GM06990 (cell line): Measurements from ENCODE around the gene DNMT3B.

ENCODE experiments used
- DNase-seq: peaks from one replicate; pipeline ENCODE4 v3.0.0-alpha.2; 2011; ENCODE audit not compliant: insufficient read length; ENCODE audit errors: extremely low read depth
- H3K27me3 ChIP-seq: replicated peaks from 2 replicates; pipeline ENCODE4 v1.6.0; 2011; ENCODE audit warnings: low read length; ENCODE audit not compliant: control insufficient read depth, insufficient read depth
- H3K36me3 ChIP-seq: 2 replicates; pipeline ENCODE4 v1.5.1; 2011; ENCODE audit warnings: low read length; ENCODE audit not compliant: control insufficient read depth, insufficient read depth
- H3K4me3 ChIP-seq: replicated peaks from 2 replicates; pipeline ENCODE4 v1.5.1; 2011; ENCODE audit warnings: low read depth, mild to moderate bottlenecking, control low read depth, low read length
- CTCF ChIP-seq: IDR thresholded peaks from 2 replicates; pipeline ENCODE4 v1.5.1; 2011; ENCODE audit warnings: low read length, control low read depth, mild to moderate bottlenecking, inconsistent platforms; ENCODE audit not compliant: insufficient read depth, poor library complexity, severe bottlenecking

DNMT3B gene

GRCh38 chr20:32751293-32751692 lies 10.9 kb upstream of the DNMT3B start:
- Histone ChIP-seq H3K36me3 (no peaks in the 10 kb centered on the region), H3K4me3 (no peak overlapping the region), H3K27me3 (no peaks in the 10 kb centered on the region)
- DNase-seq, result no peak
- TF ChIP-seq CTCF, result no peak

- TF ChIP-seq CTCF, result no peak
- no peak overlapping the region for H3K4me3 ChIP-seq
Observed at GRCh38 chr20:32751702-32752457, 10.3 kb upstream of the DNMT3B start.

GRCh38 chr20:32752458-32753250 lies 9.5 kb upstream of the DNMT3B start:
- no peak for TF ChIP-seq CTCF
- no peak for DNase-seq
- H3K4me3 ChIP-seq, result no peak overlapping the region

More at GRCh38 chr20:32751702-32752457, 10.3 kb upstream of the DNMT3B start:
- no peaks in the 10 kb centered on the region for H3K36me3 ChIP-seq
- DNase-seq, result no peak
- H3K27me3 ChIP-seq, result no peaks in the 10 kb centered on the region

GRCh38 chr20:32753731-32754130 lies 8.5 kb upstream of the DNMT3B start:
- no peak for DNase-seq
- TF ChIP-seq CTCF, result no peak
- Histone ChIP-seq H3K27me3 (no peaks in the 10 kb centered on the region), H3K4me3 (no peak overlapping the region), H3K36me3 (no peaks in the 10 kb centered on the region)

More at GRCh38 chr20:32752458-32753250, 9.5 kb upstream of the DNMT3B start:
- no peaks in the 10 kb centered on the region for H3K36me3 ChIP-seq
- no peaks in the 10 kb centered on the region for H3K27me3 ChIP-seq

- no peaks in the 10 kb centered on the region for H3K27me3 ChIP-seq
- no peak for DNase-seq
Observed at GRCh38 chr20:32756156-32756555, 6.0 kb upstream of the DNMT3B start.

More at GRCh38 chr20:32756156-32756555, 6.0 kb upstream of the DNMT3B start:
- no peaks in the 10 kb centered on the region for H3K36me3 ChIP-seq
- TF ChIP-seq CTCF, result no peak
- no peak overlapping the region for H3K4me3 ChIP-seq
